Left ventricle myocardium inferior (tissue), 1 donor: ENCODE measurements around the gene CALHM1. TPM values are rescaled to one million over a fixed set of nuclear protein-coding genes. Genes with fewer than 3 reads are reported as not detected.
A peak's percentile ranks its signal among the peaks of the same experiment; 100 is the strongest.

ENCODE experiments used
- DNase-seq: peaks from one replicate; pipeline ENCODE4 v3.0.0-alpha.2; 2020
- H3K27ac ChIP-seq: fragments of 200-600 bp; replicated peaks from 2 replicates; pipeline ENCODE4 v1.8.0; 2021
- H3K27me3 ChIP-seq: fragments of 200-600 bp; 2 replicates; pipeline ENCODE4 v1.8.0; 2021; ENCODE audit warnings: low read depth
- H3K36me3 ChIP-seq: fragments of 200-600 bp; 2 replicates; pipeline ENCODE4 v1.8.0; 2021
- H3K4me1 ChIP-seq: fragments of 200-600 bp; 2 replicates; pipeline ENCODE4 v1.8.0; 2021
- H3K4me3 ChIP-seq: fragments of 200-600 bp; 2 replicates; pipeline ENCODE4 v1.8.0; 2021; ENCODE audit warnings: mild to moderate bottlenecking, moderate library complexity
- H3K9me3 ChIP-seq: fragments of 200-600 bp; replicated peaks from 2 replicates; pipeline ENCODE4 v1.8.0; 2021
- intact Hi-C: fragments of 100-400 bp; cut with micrococcal nuclease; formaldehyde crosslinking; loops from one replicate; pipeline ENCODE4 v1.11.0; 2022
- total RNA-seq: library from RNA; stranded (reverse); fragmentation: NEBNext Ultra II Directional; extraction: Animal tissue kit (Norgen Biotek cat#: 25700); gene quantifications from one replicate; pipeline ENCODE4 v1.2.1, GENCODE V29; 2021
- TF ChIP-seq, protein P1 (sequence below): fragments of 200-600 bp; IDR thresholded peaks from 2 replicates; pipeline ENCODE4 v1.8.0; 2021; ENCODE audit warnings: antibody characterized with exemption, mild to moderate bottlenecking, borderline replicate concordance
- donor health status: DM: no; HTN: yes; CAD: no; lungs with severe emphysema.

Gene CALHM1
- total RNA-seq, 1 donor from 2014 or later: not detected

DNA sequence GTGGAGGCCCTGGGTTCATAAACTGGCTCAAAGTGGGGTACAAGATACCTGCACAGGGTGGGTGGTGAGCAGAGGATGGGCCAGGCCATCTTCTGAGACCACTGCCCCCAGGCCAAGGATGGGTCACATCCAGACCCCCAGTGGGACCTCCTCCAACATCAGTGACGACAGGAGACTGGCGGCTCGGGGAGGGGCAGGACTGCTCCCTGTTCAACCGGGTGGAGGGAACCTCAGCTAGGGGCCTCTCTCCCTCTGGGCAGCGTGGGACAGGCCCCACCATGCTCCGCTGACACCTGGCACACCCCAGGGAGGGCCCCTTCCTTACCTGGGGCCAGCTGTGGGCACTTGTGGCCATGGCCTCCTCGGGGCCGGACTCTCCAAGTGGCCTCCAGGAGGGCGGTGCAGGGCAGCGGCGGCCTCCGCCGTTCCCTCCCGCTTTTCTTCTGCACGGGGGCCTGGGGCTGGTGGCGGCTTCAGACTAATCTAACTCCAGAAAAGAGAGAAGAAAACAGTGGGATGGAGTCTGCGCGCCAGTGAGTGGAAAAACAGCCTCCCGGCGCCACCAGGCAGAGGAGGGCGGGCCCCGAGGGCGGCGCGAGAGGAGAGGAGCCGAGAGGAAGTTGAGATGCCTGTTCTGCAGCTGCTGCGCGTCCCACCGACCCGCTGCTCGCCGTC, 6.7 kb downstream of the CALHM1 start, which contains the start of gene CALHM2:
CALHM2 (minus strand) TSS at position 540 of the 675 bp plus-strand sequence. CDS start 2,429 bp downstream, outside the sequence.
- peak; percentile 80 for DNase-seq
- Histone ChIP-seq H3K36me3 (peaks cover 37% of the 10 kb centered on the region), H3K27ac (peak within 1 kb of the TSS; percentile 94), H3K9me3 (no peaks in the 10 kb centered on the region), H3K27me3 (peaks cover 12% of the 10 kb centered on the region), H3K4me1 (peaks cover 56% of the 10 kb centered on the region), H3K4me3 (peak within 1 kb of the TSS; percentile 78)
- TF ChIP-seq, protein P1, sequence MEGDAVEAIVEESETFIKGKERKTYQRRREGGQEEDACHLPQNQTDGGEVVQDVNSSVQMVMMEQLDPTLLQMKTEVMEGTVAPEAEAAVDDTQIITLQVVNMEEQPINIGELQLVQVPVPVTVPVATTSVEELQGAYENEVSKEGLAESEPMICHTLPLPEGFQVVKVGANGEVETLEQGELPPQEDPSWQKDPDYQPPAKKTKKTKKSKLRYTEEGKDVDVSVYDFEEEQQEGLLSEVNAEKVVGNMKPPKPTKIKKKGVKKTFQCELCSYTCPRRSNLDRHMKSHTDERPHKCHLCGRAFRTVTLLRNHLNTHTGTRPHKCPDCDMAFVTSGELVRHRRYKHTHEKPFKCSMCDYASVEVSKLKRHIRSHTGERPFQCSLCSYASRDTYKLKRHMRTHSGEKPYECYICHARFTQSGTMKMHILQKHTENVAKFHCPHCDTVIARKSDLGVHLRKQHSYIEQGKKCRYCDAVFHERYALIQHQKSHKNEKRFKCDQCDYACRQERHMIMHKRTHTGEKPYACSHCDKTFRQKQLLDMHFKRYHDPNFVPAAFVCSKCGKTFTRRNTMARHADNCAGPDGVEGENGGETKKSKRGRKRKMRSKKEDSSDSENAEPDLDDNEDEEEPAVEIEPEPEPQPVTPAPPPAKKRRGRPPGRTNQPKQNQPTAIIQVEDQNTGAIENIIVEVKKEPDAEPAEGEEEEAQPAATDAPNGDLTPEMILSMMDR: no peak
- intact Hi-C loops: no loop called here

DNA sequence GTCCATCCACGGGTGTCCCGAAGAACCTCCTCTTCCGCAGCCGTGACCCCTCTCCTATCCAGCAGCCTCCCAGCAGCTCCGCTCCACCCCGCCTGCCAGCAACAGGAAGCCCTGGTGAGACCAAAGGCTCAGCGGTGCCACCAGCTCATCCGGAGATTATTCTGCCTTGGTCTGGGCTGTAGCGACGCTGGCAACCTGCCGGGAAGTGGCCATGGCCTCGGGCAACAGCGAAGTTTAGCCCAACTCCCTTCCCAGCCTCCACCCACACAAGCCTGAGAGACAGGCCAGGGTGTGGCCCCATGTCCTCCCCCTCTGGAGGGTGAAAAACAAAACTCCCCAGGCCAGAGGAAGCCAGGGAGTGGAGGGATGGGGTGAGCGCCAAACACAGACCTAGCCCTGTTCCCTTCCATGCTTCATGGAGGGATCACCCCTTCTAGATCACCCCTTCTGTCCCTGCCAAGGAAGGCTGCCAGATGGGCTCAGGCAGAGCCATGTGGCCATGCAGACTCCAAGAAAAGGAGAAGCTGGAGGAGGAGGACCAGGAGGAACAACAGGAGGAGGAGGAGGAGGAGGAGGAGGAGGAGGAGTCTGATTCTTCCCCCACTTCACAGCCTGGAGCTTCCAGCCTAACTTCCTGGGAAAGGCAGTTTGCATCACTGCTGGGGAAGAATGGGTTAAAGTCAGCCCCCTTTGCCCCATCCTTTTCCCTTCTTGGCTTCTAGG, 7.4 kb downstream of the CALHM1 start:
- intact Hi-C loops: no loop called here

DNA sequence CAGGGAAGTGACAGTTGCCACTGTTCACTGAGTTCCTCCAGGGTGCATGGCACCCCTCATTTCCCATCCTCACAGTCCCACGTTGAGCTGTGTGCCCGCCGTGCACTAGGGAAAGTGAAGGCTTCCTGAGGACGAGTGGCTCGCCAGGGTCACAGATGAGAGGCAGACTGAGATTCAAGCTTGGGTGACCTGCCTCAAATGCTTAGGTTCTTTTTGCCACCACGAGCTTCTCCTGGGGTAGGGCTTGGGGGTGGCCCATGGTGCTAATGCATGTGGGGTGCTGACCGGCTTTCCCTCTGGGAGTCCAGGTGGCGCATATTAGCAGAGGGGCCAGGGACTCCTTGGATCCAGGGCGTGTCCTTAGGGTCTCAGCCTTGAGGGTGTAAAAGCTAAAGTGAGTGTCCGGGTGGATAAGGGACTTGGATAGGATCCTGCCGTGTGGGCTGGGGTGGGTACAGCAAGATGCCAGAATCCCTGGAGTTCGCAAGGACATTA, 8.5 kb downstream of the CALHM1 start:
- no peaks in the 10 kb centered on the region for H3K9me3 ChIP-seq
- H3K27me3 ChIP-seq: peaks cover 12% of the 10 kb centered on the region
- H3K4me3 ChIP-seq: peak overlapping the region; percentile 78
- H3K27ac ChIP-seq: peak overlapping the region; percentile 94
- intact Hi-C loops: no loop called here
- peaks cover 50% of the 10 kb centered on the region for H3K36me3 ChIP-seq
- H3K4me1 ChIP-seq: peaks cover 73% of the 10 kb centered on the region
- TF ChIP-seq, protein P1: no peak
- DNase-seq: no peak

More for the DNA sequence above, 7.4 kb downstream of the CALHM1 start:
- DNase-seq: peak; percentile 77
- TF ChIP-seq, protein P1: no peak
- Histone ChIP-seq H3K27me3 (peaks cover 12% of the 10 kb centered on the region), H3K4me3 (peak overlapping the region; percentile 78), H3K4me1 (peaks cover 63% of the 10 kb centered on the region), H3K9me3 (no peaks in the 10 kb centered on the region), H3K27ac (peak overlapping the region; percentile 94), H3K36me3 (peaks cover 43% of the 10 kb centered on the region)

DNA sequence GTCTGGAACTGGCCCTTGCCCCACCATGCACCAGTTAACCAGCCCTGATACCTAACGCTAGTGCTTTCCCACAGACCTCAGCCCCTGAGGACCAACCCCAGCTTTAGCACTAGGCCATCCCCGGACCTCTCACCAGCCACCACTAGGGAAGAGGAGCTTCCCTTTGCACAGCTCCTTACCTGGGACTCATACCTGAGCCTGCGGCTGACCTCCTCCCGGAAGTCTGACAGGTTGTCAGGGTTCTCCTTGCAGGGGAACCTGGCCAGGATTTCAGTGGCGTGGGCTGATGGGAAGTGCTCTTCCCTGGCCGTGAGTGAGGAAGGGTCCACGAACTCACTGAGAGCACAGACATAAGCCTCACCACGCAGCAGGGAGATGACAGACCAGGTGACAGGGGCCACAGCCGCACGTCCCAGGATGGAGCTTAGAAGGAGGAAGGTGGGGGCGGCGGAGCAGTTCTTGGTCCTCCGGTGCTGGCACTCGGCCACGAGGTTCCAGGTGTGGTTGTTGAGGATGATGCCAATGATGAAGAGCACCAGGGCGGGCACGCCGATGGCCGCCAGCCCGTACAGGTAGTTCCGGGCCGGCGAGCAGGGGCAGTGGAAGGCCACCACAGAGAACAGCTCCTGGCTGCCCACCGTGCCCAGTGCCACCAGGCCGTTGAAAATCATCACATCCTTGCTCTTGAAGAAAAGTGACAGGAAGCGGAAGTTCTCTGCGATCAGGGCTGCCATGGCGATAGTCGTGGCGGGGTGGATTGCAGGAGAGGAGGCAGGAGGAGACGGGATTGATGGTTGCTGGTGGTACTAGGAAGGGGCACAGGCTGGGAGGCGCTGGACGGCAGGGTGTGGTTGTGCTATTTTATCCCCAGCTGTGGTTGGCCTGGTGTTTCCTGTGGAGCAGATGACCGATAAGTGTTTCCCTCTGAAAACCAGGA, 9.2 kb downstream of the CALHM1 start:
- Histone ChIP-seq H3K4me1 (peaks cover 81% of the 10 kb centered on the region), H3K4me3 (peak overlapping the region; percentile 78), H3K27me3 (peaks cover 12% of the 10 kb centered on the region), H3K36me3 (peaks cover 58% of the 10 kb centered on the region), H3K9me3 (no peaks in the 10 kb centered on the region), H3K27ac (peak overlapping the region; percentile 94)
- no peak for DNase-seq
- TF ChIP-seq, protein P1: no peak
- intact Hi-C loops: no loop called here

DNA sequence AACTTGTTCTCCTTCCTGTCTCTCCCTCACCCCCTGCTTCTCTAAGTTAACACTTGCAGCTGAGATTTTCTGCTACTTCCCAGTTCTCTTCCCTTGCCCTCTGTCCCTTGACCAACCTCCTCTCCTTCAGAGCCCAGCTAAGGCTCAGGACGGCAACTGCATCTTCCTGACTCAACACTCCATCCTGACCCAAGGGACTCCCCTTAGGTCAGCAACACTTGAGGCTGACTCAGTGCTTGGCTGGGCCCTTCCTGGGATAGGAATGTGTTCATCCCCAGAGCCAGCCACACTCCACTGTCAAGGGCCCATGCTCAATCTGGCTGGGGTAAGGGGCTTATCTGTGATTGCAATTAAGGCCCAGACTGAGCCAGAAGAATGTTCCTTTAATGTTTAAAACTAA, 10.0 kb downstream of the CALHM1 start:
- TF ChIP-seq, protein P1: no peak
- DNase-seq: peak; percentile 69
- Histone ChIP-seq H3K27me3 (peaks cover 12% of the 10 kb centered on the region), H3K4me3 (peak overlapping the region; percentile 78), H3K36me3 (peaks cover 65% of the 10 kb centered on the region), H3K27ac (peak overlapping the region; percentile 94), H3K4me1 (peaks cover 88% of the 10 kb centered on the region), H3K9me3 (no peaks in the 10 kb centered on the region)
- intact Hi-C loops: no loop called here
